ENCODE data around the gene SMIM17.
"Not testable (repeated sequence)": the region's sequence is repeated elsewhere in the genome, so short reads cannot be mapped to it uniquely, and the experiment has no call there.

SMIM17 gene

DNA sequence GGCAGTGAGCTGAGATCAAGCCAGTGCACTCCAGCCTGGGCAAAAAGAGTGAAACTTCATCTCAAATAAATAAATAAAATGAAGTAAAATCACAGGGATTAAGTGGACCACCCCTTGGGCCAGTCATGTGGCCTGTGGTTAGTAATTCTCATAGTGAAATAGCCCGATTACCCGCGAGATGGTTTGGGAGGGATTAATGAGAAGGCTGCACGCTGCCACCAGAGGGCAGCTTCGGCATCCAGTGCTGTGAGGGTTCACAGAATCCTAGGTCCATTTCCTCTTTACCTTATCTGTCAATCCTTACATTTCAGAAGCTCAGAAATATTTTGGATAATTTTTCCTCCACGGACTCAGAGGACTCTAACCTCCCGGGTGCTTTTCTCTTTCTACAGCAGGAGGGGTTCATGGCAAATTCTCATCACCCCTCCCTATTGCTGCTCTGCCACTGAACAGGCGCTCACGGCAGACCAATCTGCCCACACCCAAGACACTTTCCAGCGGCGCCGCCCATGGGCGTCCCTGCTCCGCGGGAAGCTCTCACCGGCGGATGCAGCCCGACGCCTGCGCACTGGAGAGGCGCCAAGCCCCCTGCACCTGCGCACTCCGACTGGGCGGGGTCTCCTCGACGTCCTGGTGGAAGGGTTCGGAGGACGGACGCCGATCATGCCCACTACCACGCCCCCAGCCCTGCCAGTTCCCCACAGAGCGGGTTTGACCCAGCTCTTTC is 17.6 kb downstream of the SMIM17 start:
- no peak for DNase-seq (ENCODE audit: low spot score)

DNA sequence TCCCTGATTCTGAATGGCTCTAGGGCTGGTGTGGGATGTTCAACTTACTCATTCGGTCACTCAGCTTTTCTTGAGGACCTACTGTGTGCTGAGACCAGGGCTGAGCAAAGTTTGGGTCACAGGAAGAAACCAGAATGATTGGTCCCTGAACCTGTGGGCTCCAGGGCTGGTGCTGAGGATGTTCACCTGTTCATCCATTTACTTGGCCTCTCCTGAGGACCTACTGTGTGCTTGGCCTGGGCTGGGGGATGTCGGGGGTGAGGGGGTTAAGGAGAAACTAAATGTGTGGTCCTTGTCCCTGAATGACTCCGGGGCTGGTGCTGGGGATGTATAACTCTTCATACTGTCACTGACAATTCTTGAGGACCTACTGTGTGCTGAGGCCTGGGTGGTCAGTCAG is 18.3 kb downstream of the SMIM17 start:
- DNase-seq (ENCODE audit: low spot score), result no peak

DNA sequence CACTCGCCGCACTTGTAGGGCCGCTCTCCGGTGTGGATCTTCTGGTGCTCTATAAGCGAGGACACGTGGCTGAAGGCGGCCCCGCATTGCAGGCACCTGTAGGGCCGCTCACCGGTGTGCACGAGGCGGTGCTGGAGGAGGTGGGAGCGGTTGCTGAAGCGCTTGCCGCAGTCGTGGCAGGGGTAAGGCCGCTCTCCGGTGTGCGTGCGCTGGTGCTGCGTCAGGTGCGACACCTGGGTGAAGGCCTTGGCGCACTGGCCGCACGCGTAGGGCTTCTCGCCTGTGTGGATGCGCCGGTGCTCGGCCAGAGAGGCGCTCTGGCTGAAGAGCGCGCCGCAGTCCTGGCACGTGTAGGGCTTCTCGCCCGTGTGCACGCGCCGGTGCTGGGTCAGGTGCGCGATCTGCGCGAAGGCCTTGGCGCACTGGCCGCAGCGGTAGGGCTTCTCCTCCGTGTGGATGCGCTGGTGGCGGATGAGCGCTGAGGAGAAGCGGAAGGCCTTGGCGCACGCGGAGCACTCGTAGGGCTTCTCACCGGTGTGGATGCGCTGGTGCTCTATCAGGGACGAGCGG is 21.1 kb downstream of the SMIM17 start:
- no peak for DNase-seq (ENCODE audit: low spot score)

DNA sequence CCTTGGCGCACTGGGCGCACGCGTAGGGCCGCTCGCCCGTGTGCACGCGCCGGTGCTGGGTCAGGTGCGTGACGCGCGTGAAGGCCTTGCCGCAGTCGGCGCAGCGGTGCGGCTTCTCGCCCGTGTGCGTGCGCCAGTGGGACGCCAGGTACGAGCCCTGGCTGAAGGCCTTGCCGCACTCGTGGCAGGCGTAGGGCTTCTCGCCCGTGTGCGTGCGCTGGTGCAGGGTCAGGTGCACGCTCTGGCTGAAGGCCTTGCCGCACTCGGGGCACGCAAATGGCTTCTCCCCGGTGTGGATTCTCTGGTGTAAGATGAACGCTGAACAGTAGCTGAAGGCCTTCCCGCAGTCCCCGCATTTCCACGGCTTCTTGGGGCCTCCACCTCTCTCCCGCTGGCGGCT is 21.6 kb downstream of the SMIM17 start:
- DNase-seq (ENCODE audit: low spot score), result no peak

DNA sequence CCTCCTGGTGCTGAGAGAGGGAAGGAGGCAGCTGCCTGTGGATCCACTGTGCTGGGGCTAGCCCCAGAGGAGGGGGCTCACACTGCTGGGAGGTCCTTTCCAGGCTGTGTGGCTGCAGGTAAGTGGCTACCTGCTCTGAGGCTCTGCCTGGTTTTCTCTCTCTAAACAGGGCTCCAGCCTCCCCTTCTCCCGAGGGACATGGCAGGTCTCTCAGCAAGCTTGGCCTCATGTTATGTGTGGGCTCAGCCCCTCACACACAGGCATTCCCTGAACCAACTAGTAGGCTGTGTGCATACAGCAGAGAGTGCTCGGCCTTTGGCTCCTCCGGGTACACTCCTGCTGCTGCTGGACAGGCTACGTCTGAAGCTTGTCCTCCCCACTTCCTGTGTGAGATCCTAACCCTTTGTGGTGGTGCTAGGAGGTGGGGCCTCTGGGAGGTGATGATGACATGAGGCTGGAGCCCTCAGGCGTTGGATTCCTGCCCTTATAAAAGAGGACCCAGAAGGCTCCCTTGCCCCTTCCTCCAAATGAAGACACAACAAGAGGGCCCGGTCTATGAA is 24.4 kb downstream of the SMIM17 start:
- no peak for DNase-seq (ENCODE audit: low spot score)

DNA sequence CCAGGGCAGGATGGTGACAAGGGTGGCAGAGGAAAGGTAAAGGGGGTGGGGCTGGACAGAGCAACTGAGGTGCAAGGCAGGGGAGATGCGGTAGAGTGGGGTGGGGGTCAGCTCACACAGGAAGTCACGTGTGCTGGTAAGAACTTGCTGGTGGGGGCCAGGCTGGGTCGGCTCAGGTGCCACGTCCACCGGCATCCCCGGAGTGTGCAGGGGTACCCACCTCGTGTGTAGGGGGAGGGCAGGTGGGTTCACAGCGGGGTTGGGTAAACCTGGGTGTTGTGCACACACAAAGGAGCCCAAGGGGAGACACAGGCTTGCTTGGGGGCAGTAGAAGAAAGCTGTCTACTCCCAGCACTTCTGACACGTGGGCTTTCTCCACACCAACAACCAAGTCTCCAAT is 25.7 kb downstream of the SMIM17 start:
- DNase-seq (ENCODE audit: low spot score), result no peak

DNA sequence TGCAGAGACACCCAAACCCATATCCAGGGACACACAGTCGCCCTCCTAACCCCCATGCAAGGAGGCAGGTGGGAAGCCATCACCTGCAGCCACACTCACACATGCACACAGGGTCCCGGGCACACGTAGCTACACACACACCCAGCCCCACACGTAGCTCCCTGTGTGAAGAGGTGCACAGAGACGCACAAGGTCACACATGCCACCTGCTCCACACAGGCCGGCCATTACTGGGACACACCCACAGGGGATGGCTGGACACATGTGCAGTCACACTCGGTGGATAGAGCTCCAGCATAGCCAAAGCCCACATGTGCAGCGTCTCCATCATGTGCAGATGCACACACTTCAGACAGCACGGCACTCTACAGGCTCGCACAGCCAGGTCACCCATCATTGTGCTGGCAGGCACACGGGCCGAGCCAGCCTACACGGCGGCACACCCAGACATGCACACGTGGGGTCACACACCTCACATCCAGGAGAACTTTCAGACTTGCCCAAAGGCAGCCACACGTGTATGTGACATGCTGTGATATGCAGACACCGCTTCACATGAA is 27.5 kb downstream of the SMIM17 start:
- no peak for DNase-seq (ENCODE audit: low spot score)

DNA sequence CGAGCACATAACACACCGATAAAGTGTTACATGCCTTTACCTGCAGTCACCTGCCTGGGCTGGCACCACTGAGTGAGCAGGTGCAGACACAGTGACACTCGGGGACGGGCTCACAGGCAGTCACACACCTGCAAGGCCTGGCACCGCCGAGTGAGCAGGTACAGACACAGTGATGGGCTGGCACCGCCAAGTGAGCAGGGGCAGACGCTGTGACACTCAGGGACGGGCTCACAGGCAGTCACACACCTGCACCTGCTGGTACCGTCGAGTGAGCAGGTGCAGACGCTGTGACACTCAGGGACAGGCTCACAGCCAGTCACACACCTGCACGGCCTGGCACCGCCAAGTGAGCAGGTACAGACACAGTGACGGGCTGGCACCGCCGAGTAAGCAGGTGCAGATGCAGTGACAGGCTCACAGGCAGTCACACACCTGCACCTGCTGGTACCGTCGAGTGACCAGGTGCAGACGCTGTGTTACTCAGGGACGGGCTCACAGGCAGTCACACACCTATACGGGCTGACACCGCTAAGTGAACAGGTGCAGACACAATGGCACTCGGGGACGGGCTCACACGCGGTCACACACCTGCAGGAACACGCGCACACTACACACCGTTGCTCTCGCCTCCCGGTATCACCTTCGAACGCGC is 28.1 kb downstream of the SMIM17 start:
- DNase-seq (ENCODE audit: low spot score), result no peak

DNA sequence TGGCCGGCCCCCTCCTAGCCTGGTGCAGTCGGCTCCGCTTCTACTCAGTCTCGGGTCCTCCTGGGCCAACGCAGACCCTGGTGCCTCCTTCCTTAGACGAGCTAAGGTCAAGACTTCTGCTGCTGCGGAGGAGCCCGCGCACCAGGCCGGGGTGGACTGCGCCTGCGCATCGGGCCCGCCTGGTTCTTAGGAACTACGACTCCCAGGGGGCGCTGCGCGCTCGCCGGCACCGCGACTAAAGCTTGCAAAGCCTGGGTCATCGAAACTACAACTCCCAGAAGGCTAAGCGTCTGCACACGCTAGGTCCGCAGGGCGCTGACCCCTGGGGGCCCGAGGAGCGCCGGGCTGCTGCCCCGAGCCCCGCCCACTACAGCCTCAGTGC is 28.6 kb downstream of the SMIM17 start, which contains the start of gene ZNF835:
TSS of gene ZNF835 (minus strand) at position 145 of the 382 bp plus-strand sequence. CDS start 6,559 bp downstream, outside the sequence.
- DNase-seq (ENCODE audit: low spot score), result no peak

DNA sequence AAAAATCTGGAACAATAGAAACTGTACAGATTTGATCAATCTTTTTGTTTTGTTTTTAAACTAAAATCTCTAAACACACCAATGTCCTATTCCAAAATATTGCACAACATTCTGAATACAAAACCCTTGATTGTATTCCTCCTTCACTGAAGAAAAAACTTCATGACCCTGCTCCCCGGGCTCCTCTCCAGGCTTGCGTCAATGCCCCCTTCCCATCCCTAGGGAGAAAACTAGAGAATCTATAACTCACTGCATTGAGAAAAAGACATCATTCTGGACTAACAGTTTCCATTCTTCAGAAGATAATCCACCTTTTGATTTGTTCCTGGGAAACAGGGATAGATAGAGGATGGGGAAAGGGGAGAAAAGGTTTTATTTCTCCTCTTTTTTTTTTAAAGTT is 29.7 kb downstream of the SMIM17 start:
- DNase-seq (ENCODE audit: low spot score), result not testable (repeated sequence)

DNA sequence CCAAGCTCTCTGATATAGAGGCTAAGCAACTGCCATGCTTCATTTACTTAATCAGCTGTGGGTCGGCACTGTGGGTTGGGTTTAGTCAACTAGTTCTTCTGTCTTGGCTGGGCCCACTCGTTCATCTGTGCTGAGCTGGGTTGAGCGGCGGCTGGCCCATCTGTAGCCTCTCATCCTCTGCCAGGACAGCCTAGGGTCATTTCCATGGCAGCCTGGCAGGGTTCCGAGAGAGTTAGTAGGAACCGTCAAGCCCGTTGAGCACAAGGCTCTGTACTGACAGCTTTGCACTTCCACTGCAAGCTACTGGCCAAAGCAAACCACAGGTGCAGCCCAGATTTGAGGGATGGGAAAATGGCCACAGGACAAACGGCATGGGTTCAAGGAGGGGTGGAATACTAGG is 35.2 kb downstream of the SMIM17 start:
- no peak for DNase-seq (ENCODE audit: low spot score)

DNA sequence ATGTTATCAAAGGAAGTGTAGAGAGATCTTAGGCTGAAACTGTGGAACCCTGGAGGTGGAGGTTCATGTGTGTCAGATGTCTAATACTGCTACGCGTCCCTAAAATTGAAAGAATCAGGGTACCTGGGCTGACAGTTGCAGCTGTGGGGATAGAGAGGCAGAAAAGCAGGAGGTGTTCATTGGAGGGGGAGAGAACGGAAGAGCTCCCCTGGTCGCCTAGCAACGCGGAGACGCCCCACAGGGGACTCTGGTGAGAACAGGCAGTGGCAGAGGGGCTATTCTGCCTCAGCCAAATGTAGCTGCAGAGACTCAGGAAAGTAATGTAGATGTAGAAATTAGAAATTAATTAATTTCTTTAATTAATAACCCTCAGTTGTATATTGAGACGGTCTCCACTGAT is 38.7 kb downstream of the SMIM17 start:
- no peak for DNase-seq (ENCODE audit: low spot score)

DNA sequence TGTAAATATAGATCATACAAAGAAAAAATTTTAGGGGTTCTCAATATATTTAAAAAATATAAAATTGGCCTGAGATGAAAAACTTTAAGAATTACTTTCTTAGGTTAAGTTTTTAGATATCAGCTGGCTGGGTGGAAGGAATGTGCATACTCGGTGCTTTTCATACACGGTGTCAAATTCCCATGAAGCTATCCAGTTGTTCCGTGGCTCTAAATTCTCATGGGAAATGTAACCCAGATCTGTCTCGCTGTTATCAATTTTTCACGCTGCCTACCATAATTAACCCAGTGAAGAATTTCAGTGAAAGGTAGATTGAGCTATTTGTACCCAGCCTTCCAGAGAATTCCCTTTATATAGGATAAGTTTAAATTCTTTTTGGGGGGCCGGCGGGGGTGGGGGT is 40.2 kb downstream of the SMIM17 start:
- no peak for DNase-seq (ENCODE audit: low spot score)

DNA sequence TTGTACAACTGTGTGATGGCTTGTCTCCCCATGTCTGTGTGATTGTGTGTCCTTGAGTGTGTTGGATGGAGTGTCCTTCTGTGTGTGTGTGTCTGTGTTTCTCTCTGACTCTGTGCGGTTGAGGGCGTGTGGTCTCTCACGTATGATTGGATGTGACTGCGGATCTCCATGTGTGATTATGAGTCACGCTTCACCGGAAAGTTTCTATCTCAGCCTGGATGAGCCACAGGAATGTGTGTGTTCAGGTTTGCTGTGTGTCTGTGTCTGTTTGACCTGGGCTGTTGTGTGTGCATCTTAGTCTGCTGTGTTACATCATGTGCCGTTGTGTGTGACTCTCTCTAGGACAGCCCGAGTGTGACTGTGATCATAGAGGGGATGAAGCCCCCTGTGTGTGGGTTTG is 44.1 kb downstream of the SMIM17 start:
- no peak for DNase-seq (ENCODE audit: low spot score)

DNA sequence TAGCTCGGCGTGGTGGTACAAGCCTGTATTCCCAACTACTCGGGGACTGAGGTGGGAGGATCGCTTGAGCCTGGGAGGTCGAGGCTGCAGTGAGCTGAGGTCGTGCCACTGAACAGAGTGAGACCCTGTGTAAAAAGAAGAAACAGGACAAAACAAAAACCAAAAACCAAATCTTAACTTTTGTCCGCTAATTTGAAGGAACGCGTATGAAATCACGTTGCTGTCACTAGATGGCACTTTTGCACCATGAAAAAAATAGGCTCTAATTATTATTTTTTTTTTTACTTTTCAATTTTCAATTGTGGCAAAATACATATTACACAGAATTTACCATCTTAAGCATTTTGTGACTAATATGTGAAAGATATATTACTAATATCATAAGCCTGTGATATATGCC is 46.2 kb downstream of the SMIM17 start:
- DNase-seq (ENCODE audit: low spot score), result no peak

DNA sequence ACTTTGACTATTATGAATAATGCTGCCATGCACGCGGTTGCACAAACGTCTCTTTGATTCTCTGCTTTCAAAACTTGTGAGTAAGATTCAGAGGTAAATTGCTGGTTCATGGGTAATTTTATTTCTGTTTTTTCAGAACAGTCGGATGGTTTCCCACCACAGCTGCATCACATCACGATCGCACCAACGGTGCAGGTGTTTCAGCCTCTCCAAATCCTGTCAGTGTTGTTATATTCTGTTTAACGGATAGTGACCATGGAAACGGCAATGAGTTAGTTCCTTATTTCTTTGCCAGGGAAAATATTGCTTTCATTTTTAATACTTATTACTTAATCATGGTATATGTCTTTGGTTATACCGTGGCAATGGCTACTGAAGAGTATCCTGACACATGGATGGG is 47.7 kb downstream of the SMIM17 start:
- no peak for DNase-seq (ENCODE audit: low spot score)

DNA sequence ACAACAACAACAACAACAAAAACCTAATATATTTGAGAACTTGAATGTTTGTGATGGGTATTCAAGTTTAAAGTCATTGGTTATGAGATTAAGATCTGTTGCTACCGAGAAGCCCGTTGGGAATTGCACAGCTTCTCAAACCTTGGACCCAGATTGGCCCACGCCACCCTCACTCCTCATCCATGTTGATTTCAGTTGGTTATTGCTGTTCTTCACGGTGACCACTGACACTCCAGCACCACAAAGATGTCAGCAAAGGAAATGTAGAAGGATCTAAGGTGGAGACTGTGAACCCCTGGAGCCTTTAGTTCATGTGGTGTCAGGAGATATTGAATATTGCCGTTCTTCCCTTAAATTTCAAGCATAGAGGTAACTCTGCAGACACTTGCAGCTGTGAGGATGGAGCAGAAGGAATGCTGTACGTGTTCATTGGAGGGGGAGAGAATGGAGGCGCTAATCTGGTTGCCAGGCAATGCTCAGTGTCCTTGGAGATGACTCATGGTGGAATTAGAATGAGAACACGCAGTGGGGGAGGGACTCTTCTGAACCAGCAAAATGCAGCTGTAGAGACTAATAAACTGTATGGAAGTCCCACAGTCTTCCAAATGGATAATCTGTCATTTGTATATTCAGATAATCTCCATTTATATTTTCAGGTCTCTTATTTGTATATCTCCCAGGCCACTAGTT is 49.4 kb downstream of the SMIM17 start:
- no peak for DNase-seq (ENCODE audit: low spot score)

DNA sequence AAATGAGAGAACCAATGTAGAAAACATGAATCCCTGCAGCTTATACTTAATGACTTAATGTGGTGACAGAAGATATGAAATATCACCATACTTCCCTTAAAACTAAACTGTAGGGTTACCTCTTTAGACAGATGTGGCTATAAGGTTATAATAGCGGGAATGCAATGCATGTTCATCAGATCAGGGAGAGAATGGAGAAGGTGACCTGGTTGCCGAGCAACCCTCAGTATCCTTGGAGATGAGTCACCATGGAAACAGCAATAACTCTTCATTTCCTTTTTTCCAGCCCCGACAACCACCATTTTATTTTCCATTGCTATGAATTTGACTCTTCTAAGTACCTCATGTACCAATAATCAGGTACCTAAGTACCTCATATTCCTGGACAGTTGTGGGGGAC is 56.6 kb downstream of the SMIM17 start:
- DNase-seq (ENCODE audit: low spot score), result no peak

DNA sequence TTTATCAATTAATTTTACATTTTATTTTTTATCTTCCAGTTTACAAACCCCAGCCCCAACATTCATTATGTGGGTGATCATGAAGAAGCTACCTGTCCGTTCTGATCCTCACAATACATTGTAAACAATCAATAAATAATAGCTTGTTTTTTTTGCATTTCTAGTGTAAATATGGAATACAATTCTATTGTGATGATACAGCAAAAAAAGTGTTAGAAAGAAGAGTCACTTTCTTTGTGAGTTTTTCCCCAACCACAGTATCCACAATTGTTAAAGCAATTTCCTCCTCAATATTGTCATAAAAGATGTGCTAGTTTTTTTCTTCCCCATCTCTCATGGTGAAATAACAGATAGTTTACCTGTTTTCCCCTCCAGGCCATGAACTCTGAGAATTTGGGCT is 58.9 kb downstream of the SMIM17 start:
- DNase-seq (ENCODE audit: low spot score), result no peak

DNA sequence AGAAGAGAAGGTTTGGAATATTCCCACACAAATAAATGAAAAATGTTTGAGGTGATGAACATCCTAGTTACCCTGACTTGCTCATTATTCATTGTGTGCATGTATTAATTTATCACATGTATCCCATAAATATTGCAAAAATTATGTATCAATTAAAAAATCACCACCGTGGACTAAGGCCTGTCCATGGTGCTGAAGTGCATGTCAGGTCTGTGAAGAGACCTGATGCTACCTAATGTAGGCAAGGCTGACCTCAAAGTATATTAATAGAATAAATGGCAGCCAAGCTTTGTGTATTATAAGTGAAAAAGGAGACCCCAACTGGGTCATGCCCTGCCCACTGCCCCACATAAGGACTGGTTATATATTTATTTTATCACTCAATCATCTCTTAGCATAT is 63.0 kb downstream of the SMIM17 start:
- DNase-seq (ENCODE audit: low spot score), result no peak
